HK-2 (cell line): ENCODE results near the gene MICALL2.

ENCODE experiments used
- DNase-seq: peaks from one replicate; pipeline ENCODE4 v3.0.0-alpha.2; 2018; ENCODE audit not compliant: unreplicated experiment

MICALL2 gene

DNA sequence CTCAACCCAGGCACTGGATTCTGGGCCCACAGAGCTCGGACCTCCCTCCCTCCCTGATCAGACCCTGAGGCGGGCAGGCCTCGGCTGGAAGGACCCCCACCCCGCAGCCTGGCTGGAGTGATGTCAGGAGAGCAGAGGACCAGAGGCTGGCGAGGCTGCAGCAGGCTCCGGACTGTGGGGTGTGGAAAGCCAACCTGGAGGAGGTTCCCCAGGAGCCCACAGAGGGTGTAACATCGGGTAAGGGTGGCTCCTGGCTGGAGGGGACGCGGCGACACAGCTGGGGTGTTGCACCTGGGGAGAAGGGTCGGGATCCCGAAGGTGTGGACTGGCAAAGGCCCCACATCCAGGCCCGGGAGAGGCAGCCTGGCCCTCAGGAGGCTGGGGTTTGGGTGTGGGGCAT lies 8.9 kb upstream of the MICALL2 start:
- DNase-seq, result no peak

DNA sequence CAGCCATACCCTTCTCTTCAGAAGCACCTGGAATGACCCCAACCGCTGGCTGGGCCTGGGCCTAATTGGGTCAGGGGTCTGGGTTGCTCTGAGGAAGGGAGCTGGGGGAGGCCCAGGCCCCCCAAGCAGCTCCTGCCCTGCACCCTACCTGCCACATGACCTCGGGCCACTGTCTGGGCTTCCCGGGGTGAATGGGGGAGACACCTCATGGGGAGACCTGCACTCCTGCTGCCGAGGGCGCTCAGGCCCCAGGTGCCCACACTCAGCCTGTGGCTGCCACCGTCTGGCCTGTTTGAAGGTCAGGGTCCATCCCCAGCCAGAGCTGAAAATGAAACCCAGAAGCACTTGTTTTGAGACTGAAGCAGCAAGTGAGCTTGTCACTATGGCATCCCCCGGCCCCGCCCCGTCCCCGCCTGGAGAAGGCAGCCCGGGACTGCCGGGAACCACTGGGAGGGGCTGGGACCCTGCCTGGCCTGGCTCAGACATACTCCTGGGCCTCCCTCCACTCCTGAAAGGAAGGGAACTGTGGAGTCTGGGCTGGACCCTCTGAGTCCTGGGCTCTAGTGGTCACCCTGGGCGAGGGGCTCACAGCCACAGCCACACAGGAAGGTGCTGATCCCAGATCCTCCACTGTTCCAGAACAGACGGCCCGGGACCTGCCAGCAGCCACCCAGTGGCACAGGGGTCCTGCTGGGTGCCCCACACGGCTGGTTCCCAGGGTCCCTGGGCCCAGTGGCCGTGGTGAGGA lies 7.4 kb upstream of the MICALL2 start:
- peak; percentile 61 for DNase-seq

DNA sequence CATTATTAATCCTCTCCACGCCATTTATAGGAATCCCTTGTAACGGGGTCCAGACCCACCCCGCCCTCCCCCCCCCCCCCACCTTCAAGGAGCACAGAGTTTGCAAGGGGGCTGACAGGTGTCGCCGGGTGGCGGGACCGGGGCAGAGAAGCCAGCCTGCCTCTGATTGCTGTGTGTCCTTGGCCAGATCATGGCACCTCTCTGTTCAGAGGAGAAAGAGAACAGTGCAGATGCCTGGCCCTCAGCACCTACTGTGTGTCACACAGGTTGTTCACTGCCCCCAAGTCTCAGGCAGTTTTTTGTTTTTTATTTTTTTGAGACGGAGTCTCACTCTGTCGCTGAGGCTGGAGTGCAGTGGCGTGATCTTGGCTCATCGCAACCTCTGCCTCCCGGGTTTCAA lies 5.4 kb upstream of the MICALL2 start:
- no peak for DNase-seq

DNA sequence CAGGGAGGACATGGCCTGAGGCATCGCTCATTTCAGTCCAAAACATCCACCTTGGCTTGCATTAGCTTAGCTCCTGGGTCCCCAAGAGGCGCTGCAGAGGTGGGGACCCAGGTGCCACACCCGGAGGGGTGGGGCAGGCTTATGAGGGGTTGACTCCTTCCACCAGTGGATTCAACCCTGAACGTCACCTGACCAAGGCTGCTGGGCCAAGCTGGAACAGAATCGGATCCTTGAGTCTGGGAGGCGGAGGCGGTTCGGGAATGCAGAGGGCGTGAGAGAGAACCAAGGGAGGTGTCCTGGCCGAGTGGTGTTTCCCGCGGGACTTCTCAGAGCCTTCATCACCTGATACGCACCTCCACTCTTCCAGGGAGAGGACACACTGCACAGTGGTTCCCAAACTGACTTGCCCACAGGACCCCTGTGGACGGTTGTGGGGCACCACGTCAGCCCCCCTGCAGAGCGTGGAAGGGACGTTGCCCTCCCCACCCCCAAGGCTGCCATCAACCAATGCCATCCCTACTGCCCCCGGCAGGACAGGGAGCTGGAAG lies 4.5 kb upstream of the MICALL2 start:
- DNase-seq, result no peak

DNA sequence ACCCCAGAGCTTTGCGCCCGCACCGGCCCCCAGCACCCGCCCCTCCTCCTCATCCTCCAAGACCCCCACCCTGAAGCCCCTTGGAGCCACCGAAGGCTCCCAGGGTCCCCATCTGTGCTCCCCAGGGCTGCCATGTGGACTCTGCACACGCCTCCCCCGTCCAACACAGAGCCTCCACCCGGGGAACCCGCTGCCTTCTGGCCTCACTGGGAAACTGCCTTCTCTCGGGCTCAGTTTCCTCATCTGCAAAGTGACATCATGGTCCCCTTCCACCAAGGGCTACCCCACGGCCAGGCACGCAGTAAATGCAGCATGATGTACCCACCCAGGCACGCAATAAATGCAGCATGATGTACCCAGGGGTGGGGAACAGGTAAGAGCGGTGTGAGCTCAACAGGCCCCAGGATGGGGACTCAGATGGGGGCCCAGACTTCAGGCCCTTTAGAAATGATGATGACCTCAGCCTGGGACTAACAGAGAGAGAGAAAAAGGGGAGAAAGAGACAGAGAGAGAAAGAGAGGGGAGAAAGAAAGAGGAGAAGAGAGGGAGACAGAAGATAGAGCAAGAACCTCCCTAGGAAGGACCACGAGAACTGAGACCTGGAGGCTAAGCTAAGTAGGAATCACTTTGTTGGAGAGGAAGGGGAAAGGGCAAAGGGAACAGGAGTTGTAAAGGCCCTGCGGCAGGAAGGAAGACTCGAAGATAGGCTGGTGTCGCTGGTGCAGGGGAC lies 2.5 kb upstream of the MICALL2 start:
- DNase-seq, result no peak

DNA sequence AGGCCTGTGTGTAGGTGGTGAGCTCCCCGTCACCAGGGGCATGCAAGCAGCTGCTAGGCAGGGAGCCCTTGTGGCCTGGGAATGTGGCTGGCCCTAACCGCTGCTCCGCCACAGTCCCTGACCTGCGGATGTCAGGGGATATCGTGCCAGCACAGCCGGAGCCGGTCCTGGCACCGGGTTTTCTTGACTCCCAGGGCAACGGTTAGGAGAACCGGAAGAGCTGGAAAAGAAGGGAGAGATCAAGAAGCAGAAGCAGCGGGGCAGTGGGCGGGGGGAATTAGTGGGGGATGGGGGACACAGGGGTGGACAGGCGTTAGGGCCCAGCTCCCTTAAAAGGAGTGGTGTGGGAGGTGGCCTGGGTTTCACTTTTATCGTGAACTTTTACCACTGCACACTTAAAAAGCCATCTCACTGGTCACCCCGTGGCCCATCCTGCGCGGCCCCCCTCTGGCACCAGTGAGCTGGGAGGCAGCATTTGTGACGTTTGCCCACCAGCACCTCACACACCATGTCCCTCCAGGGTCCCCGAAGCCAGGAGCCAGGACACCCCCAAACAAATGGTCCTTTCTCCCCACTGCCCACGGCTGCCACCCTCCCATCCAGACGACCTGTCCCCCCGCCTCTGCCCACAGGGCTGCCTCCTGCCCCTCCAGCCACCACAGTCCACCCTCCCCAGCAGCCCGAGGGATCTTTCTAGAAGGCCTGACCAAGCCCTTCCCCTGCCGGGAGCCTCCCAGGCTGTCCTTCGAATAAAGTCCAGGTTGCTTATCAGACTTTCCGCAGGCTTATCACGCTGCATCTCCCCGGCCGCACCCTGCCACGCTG lies 1.8 kb upstream of the MICALL2 start:
- DNase-seq, result no peak

DNA sequence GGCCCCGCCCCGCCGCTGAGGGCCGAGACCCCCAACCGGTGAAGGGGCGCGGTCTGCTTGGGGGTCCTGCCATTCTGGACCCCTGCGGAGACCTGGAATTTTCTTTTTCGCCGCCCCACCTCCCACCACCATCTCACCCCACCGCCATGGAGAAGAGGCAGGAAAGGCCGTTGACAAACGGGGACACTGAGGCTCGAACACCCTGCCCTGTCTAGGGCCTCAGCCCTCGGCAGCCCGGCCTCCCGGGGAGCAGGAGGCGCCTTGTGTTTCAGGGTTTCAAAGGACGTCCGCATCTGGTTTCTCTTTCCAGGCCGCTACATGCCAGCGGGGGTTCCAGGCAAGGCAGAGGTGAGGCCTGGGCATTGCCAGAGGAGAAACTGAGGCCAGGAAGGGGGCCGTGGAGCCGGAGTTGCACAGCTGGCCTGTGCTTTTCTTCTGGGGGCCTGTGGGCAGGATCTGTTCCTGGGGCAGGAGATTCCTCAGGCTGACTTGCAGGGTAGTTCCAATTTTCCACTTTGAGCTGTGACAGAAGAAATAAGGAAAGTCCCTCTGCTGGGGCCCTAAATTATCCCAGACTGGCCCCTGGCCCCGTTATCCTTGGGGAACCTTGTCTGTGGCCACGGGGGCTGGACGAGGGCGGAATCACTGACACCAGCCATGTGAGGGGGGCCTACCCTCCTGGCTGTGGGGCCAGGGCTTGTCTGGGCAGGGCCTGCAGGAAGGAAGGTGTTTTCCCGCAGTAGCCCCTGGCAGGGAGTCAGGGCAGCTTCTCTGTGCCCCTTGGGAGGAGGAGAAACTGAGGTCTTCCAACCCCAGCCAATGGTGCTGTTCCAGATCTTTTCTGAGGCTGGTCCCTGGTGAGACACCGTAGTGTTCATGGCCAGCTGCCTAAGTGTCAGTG lies 900 bp upstream of the MICALL2 start:
- no peak for DNase-seq

DNA sequence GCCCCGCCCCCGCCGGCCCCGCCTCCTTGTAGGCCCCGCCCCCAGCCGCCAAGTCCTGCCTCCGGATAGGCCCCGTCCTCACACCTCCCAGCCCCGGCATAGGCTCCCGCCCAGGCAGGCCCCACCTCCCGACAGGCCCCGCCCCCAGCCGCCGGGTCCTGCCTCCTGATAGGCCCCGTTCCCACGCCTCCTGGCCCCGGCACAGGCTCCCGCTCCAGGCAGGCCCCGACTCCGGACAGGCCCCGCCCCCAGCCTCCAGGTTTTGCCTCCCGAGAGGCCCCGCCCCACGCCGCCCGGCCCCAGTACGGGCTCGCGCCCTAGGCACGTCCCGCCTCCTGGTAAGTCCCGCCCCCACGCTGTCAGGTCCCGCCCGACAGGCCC lies 232 bp upstream of the MICALL2 start:
- peak; percentile 100 for DNase-seq

DNA sequence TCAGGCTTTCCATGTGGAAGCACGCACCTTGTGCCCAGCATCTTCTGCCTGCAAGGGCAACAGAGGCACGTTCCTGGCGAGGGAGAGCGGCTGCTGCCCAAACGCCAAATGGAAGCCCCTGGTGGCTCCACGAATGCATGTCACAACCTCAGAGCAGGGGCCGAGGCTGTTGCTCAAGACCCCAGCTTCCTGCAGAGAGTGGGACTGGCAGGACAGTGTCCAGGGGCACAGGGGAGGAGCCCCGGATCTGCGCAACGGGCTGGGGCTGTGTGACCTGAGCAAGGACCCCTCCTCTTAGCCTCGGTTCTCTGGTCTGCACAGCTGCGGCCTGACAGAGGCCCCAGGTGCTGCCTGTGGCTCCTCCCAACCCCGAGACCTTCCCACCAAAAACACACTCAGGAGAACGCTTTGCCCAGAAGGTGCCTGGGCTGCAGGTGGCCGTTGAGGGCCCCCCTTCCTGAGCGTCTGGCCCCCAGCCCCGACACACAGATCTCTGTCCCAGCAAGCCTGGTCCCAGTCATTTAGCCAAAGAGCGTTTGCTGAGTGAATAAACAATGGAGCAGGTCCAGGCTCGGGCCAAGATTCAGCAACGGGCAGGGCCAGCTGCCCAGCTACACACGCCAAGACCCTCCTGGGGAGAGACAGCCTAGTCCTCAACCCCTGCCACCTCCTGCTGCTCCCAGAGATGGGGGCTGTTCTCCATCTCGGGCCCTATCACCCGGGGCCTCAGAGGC lies 1.2 kb downstream of the MICALL2 start:
- no peak for DNase-seq

DNA sequence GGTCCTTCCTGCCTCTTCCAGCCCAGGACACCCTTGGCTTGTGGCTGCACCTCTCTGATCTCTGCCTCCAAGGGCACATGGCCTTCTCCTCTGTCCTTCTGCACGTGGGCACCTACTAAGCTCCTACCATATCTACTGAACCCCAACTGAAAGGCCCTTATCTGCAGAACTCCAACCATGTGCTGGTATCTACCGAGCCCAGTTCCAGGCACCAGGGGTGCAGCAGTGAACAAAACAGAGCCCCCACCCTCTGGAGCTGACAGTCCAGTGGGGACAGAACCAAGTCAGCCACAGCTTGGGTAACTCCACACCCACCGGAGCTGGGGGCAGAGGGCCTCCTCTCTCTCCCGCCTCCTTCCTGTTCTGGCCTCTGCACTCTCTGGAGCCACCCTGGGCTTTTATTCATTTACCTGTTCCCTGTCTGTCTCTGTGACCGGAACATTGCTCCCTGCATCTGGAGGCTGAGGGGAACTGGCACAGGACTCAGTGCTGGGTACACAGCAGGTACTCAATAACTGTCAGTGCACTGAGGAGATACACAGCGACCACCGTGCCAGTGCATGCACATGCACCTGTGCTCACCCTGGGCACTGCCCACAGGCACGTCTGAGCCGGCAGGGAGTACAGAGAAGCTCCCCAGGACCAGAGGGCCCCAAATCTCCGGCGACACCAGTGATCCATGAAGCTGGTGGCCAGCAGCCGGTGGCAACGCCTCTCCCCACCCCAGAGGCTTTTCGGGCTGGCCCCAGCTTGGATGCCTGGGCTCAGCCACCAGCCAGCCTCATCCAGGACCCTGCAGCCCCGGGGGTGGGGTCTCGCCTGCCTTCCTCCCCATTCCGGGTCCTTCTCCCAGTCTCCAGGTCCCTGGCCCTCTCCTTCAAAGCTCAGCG lies 2.0 kb downstream of the MICALL2 start:
- DNase-seq, result no peak

DNA sequence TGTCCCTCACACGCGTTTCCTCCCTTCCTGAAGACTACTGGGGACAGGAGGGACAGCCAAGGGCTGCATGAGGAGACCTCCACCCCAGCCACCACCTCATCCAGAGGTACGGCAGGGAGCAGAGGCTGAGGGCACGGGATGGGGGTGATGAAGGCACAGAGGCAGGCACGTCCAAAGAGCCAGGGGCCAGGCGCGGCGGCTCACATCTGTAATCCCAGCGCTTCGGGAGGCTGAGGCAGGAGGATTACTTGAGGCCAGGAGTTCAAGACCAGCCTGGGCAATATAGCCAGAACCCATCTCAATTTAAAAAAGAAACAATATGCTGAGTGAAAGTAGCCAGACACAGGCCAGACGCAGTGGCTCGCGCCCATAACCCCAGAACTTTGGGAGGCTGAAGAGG lies 3.3 kb downstream of the MICALL2 start:
- no peak for DNase-seq

DNA sequence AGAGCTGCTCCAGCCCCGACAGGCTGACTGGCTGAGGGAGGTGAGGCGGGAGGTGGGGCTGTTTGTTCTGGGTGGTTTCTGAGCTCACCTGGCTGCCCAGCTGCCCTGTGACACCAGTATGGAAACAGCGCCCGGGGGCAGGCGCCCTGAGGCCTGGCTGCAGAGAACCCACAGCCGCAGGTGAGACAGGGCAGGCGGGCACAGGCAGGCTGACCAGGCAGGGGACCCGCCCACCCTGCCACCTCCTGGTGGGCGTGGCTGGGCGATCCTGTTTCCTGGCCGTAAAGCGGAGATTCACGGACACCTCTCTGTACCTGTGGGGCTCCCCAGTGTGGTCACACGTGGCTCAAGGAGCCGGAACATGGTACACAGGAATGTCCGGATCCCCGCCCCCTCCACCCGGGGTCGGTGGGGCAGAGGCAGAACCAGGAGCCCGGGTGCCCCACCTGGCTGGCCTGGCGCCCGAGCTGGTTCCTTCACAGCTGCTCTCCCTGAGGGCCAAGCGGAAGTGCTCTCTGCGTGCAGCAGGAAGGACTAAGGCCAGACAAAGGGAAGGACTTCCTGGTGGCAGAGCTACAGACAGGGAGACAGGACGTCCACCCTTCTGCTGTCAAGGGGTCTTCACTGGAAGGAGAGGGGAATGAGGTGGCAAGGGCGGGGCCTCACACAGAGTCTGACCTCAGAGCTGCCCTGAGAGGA lies 3.9 kb downstream of the MICALL2 start:
- no peak for DNase-seq

DNA sequence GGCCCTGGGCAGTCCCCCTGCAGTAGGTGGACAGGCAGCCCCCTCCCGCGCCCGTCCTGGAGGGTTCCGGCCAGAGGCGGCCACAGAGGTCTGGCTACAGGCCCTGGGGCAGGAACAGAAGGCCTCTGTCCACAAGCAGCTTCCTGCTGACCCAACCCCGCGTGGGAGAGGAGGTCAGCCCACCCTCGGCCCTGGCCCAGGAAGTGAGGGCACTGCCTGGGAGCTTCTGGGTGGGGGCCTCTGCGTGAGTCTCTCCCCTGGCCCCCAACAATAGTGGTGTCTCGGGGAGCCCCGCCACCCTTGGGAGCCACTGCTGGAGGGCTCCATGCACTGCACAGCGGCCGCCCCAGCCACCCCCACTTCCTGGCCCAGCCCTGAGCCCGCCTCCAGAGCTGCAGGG lies 4.7 kb downstream of the MICALL2 start:
- no peak for DNase-seq

DNA sequence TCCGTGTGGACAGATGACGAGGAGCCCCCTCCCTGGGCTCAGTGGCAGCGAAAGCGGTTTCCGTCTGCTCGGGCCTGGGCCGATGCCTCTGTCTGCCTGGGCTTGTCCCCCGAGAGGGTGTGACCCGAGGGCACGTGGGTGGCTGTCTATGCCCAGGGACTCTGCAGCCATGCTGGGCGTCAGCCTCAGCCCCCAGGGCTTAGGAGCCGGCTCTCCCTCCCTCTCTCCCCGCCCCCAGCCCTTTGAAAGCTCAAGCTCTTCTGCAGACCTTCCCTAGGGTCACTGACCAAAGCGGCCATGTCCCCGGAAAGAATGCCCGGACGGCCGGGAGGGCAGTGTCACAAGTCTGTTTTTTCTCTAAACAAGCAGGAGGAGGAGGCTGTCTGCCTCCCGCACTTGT lies 7.1 kb downstream of the MICALL2 start:
- DNase-seq, result no peak

DNA sequence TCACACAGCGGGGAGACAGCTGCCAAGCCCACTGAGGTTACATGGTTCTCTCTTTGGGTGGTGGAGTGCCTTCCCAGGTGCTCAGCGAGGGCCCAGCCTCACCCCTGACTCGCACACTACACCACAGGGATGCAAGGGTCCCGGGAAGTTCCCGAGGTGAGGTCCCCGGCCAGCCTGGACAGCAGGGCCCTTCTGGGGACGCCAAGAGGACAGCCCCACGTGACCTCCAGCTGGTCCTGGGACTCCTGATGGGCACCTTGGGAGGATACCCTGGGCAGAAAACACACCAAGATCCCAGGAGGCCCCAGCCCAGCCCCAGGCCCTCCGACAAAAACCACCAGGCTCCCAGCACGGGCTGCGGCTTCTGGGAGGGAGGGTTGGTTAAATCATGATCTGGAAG lies 8.3 kb downstream of the MICALL2 start:
- no peak for DNase-seq

DNA sequence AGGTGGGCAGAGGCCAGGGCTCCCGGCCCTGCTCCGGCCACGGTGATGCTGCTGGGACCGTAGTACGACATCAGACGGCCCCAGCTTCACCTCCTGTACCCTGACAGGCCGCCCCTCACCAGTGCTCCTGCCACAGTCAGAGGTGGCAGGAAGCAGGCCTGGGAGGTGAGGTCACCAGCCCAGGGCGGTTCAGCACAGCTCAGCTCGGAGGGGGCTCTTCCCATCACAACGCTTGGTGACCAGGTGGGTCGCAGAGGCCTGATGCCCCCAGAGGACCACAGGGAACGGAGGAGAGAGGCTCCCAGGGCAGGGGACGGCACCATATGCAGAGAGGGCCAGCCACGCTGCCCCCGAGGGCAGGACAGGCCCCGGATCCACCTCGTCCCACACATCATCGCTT lies 8.8 kb downstream of the MICALL2 start:
- no peak for DNase-seq

DNA sequence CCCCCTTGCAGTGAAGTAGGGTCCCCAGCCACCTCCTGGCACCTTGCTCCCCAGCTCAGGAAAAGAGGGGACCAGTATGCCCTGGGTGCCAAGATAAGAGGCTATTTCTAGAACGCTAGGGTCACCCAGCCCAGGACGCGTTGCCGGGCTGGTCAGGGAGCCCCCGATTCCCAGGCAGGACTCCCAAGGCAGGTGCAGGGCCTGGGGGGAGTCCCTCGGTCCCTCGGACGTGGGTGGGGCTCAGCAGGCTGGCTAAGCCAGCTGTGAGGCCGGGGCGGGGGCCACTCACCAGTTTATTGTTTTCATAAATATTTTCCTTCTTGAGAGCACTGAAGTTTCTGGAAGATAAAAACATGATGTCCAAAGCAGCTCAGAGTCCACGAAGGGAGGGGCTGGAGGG lies 9.3 kb downstream of the MICALL2 start:
- no peak for DNase-seq

DNA sequence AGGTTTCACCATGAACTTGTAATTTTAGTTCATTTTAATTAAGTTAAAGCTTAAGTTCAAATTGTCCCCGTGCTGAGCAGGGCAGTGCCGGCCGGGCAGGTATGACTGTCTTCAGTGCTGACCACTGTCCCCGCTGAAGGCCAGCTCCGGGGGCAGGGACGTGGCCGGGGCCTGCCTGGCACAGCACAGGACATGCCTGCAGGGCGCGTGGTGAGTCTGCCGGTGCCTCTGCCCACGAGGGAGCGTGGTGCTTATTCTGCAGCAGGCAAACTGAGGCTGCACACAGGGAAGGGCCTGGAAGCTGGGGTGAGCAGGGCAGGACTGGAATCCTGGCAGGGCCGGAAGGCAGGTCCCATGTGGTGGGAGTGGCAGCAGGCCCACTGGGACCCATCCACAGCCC lies 9.8 kb downstream of the MICALL2 start:
- no peak for DNase-seq

DNA sequence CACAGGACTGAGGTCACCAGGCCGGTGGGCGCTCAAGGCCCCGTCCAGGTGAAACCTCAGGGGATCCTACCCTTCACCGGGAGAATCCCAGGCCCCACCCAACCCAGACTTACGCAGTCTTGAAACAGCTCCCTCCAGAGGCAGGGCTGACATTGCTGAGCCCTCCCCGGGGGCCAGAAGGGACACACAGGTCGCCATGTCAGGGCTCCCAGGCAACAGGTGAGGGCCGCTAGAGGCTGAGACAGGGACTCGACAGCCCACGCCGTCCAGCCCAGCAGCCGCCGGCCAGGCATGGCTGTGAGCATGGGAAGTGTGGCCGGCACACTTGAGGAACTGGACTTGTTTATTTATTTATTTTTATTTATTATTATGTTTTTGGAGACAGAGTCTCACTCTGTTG lies 10.3 kb downstream of the MICALL2 start:
- no peak for DNase-seq
